NCI-H2107 (cell line): ENCODE data around the gene L3MBTL4.

Experiments
- DNase-seq: peaks from one replicate; lab custom pipeline; 2025; lab: John Stamatoyannopoulos, UW

The L3MBTL4 gene

GRCh38 chr18:6363216-6363615 lies 51.5 kb downstream of the L3MBTL4 start:
- DNase-seq, result no peak

- DNase-seq, result no peak
These were observed 52.1 kb downstream of the L3MBTL4 start for GRCh38 chr18:6362559-6363129.

GRCh38 chr18:6357668-6358067 lies 57.0 kb downstream of the L3MBTL4 start:
- DNase-seq, result no peak

- DNase-seq, result no peak
These were observed 58.7 kb downstream of the L3MBTL4 start for GRCh38 chr18:6355789-6356589.

GRCh38 chr18:6352275-6352674 lies 62.4 kb downstream of the L3MBTL4 start:
- no peak for DNase-seq

GRCh38 chr18:6342990-6343389 lies 71.7 kb downstream of the L3MBTL4 start:
- no peak for DNase-seq

- no peak for DNase-seq
These were observed 73.0 kb downstream of the L3MBTL4 start for GRCh38 chr18:6341709-6342108.

GRCh38 chr18:6341303-6341702 lies 73.4 kb downstream of the L3MBTL4 start:
- no peak for DNase-seq

- no peak for DNase-seq
These were observed 74.6 kb downstream of the L3MBTL4 start for GRCh38 chr18:6340121-6340520.

GRCh38 chr18:6336239-6336638 lies 78.5 kb downstream of the L3MBTL4 start:
- DNase-seq, result no peak

- DNase-seq, result no peak
These were observed 80.7 kb downstream of the L3MBTL4 start for GRCh38 chr18:6333981-6334380.

GRCh38 chr18:6331872-6332271 lies 82.8 kb downstream of the L3MBTL4 start:
- DNase-seq, result no peak

- no peak for DNase-seq
These were observed 83.9 kb downstream of the L3MBTL4 start for GRCh38 chr18:6330786-6331185.

GRCh38 chr18:6328621-6329010 lies 86.1 kb downstream of the L3MBTL4 start:
- DNase-seq, result no peak

- no peak for DNase-seq
These were observed 86.7 kb downstream of the L3MBTL4 start for GRCh38 chr18:6327895-6328620.

- no peak for DNase-seq
These were observed 87.2 kb downstream of the L3MBTL4 start for GRCh38 chr18:6327485-6327884.

GRCh38 chr18:6326566-6326965 lies 88.1 kb downstream of the L3MBTL4 start:
- no peak for DNase-seq

- DNase-seq, result no peak
These were observed 91.3 kb downstream of the L3MBTL4 start for GRCh38 chr18:6323319-6323889.

GRCh38 chr18:6315517-6316331 lies 99.0 kb downstream of the L3MBTL4 start:
- no peak for DNase-seq

GRCh38 chr18:6313415-6313814 lies 101.3 kb downstream of the L3MBTL4 start:
- no peak for DNase-seq

- no peak for DNase-seq
These were observed 103.1 kb downstream of the L3MBTL4 start for GRCh38 chr18:6311456-6312215.
